Loucy (cell line): ENCODE measurements around the gene C12orf43.

ENCODE experiments used
- CTCF ChIP-seq: fragments of 200-600 bp; sonication (generic); conservative IDR thresholded peaks from 2 replicates; pipeline ENCODE4 v1.5.1; 2014; ENCODE audit warnings: mild to moderate bottlenecking, antibody characterized with exemption, low read length
- EZH2phosphoT487 ChIP-seq: fragments of 200-600 bp; IDR thresholded peaks from 2 replicates; pipeline ENCODE4 v1.6.1; 2018; ENCODE audit warnings: antibody characterized with exemption, mild to moderate bottlenecking, moderate library complexity, borderline replicate concordance

- TF ChIP-seq CTCF (no peak), EZH2phosphoT487 (no peak)
Measured at GRCh38 chr12:120992989-120993388, 23.3 kb downstream of the C12orf43 start.
